ENCODE measurements around the gene ANAPC2. TPM values are rescaled to one million over a fixed set of nuclear protein-coding genes. Genes with fewer than 3 reads are reported as not detected.

ANAPC2 gene
- total RNA-seq, 1 experiment from 2014 or later = 46.0 TPM

DNA sequence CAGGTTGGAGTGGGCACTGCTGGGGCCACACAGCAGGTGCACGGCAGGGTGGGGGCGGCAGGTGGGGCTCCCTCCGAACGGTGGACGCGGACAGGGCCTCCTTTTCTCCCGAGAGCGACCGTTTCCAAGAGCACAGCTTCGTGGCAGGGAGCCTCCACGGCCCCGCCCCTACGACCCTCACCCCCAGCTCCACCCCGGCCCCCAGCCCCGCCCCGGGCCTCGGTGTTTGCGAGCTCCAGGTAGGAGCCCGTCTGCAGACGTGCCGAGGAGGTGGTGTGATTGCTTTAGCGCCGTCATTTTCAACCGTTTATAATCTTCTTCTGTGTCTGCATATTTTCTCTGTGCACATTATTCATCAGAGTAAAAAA, 40.6 kb downstream of the ANAPC2 start:
- Histone ChIP-seq H3K27ac (ENCODE audit: low read length) (no peak overlapping the region), H3K27me3 (ENCODE audit: control insufficient read depth, insufficient read depth, low read length) (no peaks in the 10 kb centered on the region), H3K4me1 (ENCODE audit: control insufficient read depth, insufficient read depth, low read length) (no peaks in the 10 kb centered on the region), H3K9me3 (ENCODE audit: control insufficient read depth, insufficient read depth, low read depth, low read length) (no peaks in the 10 kb centered on the region), H3K4me3 (ENCODE audit: low read depth in 2 of 2, low read length in 2 of 2) (no peak overlapping the region), H3K36me3 (ENCODE audit: control insufficient read depth, insufficient read depth, low read length) (no peaks in the 10 kb centered on the region)
- ChIA-PET POLR2A (no interaction called here), CTCF (no interaction called here)
- in situ Hi-C loops (cut with HindIII; ENCODE audit: low pct_unique_long_range_greater_than_20kb, low sequenced_read_pairs) = no loop called here
- TF ChIP-seq, protein P1, sequence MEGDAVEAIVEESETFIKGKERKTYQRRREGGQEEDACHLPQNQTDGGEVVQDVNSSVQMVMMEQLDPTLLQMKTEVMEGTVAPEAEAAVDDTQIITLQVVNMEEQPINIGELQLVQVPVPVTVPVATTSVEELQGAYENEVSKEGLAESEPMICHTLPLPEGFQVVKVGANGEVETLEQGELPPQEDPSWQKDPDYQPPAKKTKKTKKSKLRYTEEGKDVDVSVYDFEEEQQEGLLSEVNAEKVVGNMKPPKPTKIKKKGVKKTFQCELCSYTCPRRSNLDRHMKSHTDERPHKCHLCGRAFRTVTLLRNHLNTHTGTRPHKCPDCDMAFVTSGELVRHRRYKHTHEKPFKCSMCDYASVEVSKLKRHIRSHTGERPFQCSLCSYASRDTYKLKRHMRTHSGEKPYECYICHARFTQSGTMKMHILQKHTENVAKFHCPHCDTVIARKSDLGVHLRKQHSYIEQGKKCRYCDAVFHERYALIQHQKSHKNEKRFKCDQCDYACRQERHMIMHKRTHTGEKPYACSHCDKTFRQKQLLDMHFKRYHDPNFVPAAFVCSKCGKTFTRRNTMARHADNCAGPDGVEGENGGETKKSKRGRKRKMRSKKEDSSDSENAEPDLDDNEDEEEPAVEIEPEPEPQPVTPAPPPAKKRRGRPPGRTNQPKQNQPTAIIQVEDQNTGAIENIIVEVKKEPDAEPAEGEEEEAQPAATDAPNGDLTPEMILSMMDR (IDR thresholded peaks at IDR 0.05) = no peak
- no peak for TF ChIP-seq SIN3A (IDR thresholded peaks at IDR 0.05; ENCODE audit: borderline replicate concordance, insufficient read depth, low read depth, low read length)
- intact Hi-C loops (cut with micrococcal nuclease; ENCODE audit: unreplicated experiment) = no loop called here
- BruUV-seq (replicated peaks) = no TSS peak
- ATAC-seq (no peak), DNase-seq (ENCODE audit: low read depth, low spot score) (no peak)

DNA sequence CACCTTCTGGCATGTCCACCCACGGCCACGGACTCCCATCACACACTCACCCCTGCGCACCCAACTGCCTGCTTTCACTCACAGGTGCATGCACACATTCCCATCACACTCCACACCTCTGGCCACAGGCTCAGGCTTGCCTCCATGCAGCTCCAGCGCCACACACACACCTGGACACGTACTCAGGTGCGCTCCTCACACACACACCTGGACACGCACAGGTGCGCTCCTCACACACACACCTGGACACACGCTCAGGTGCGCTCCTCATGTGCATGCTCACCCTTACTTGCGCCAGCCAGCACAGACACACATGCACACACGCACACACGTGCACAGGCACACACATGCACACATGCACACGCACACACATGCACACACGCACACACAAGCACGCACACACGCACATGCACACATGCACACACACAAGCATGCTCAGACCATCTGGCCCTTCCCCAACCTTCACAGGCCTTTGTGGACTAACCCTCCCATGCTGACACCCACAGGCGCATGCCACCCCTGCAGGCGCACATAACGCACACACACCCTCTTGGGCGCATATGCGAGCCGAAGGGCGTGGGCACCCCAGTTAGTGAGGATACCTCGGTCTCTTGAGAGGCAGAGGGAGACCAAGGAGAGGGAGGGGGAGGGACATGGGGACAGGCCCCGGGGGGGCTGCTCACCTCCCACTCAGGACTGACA, 41.1 kb downstream of the ANAPC2 start:
- ChIA-PET POLR2A (no interaction called here), CTCF (no interaction called here)
- no peak overlapping the region for H3K4me3 ChIP-seq (ENCODE audit: low read depth in 2 of 2, low read length in 2 of 2)
- ATAC-seq = no peak
- TF ChIP-seq SIN3A (IDR thresholded peaks at IDR 0.05; ENCODE audit: borderline replicate concordance, insufficient read depth, low read depth, low read length) (no peak), POLR2AphosphoS5 (IDR thresholded peaks at IDR 0.05; ENCODE audit: low read depth, low read length) (no peak), TCF7L2 (IDR thresholded peaks at IDR 0.05; ENCODE audit: low read depth, low read length) (no peak), REST (IDR thresholded peaks at IDR 0.05; ENCODE audit: insufficient read depth in 1 of 2, low read depth in 2 of 2, low read length in 1 of 2) (no peak)
- TF ChIP-seq, protein P1 (IDR thresholded peaks at IDR 0.05) = no peak
- no peaks in the 10 kb centered on the region for H3K27me3 ChIP-seq (ENCODE audit: control insufficient read depth, insufficient read depth, low read length)
- in situ Hi-C loops (cut with HindIII; ENCODE audit: low pct_unique_long_range_greater_than_20kb, low sequenced_read_pairs) (no loop called here), intact Hi-C loops (cut with micrococcal nuclease; ENCODE audit: unreplicated experiment) (no loop called here)
- H3K9me3 ChIP-seq (ENCODE audit: control insufficient read depth, insufficient read depth, low read depth, low read length) = no peaks in the 10 kb centered on the region
- H3K27ac ChIP-seq (ENCODE audit: low read length) = no peak overlapping the region
- BruUV-seq (replicated peaks) = no TSS peak
- no peaks in the 10 kb centered on the region for H3K4me1 ChIP-seq (ENCODE audit: control insufficient read depth, insufficient read depth, low read length)
- DNase-seq (ENCODE audit: low read depth, low spot score) = no peak
- H3K36me3 ChIP-seq (ENCODE audit: control insufficient read depth, insufficient read depth, low read length) = no peaks in the 10 kb centered on the region

Data from Panc1 (cell line).